Measurements from ENCODE around the gene LSP1.
A peak's percentile ranks its signal among the peaks of the same experiment; 100 is the strongest.
"Not testable (repeated sequence)": the region's sequence is repeated elsewhere in the genome, so short reads cannot be mapped to it uniquely, and the experiment has no call there.

LSP1 gene

GRCh38 chr11:1877211-1878136, 24.6 kb downstream of the LSP1 start:
- no peak for DNase-seq (ENCODE audit: low spot score)

GRCh38 chr11:1878137-1879031, 25.5 kb downstream of the LSP1 start:
- DNase-seq (ENCODE audit: low spot score) = no peak

GRCh38 chr11:1879342-1879940, 26.6 kb downstream of the LSP1 start:
- no peak for DNase-seq (ENCODE audit: low spot score)

- DNase-seq (ENCODE audit: low spot score) = no peak
These were observed 27.2 kb downstream of the LSP1 start for GRCh38 chr11:1879941-1880720.

- DNase-seq (ENCODE audit: low spot score) = no peak
These were observed 28.0 kb downstream of the LSP1 start for GRCh38 chr11:1880746-1881441.

- no peak for DNase-seq (ENCODE audit: low spot score)
These were observed 28.8 kb downstream of the LSP1 start for GRCh38 chr11:1881442-1882264.

GRCh38 chr11:1882265-1883238, 29.7 kb downstream of the LSP1 start:
- DNase-seq (ENCODE audit: low spot score) = peak; percentile 70

GRCh38 chr11:1883346-1884302, 30.7 kb downstream of the LSP1 start:
- no peak for DNase-seq (ENCODE audit: low spot score)

- no peak for DNase-seq (ENCODE audit: low spot score)
These were observed 31.4 kb downstream of the LSP1 start for GRCh38 chr11:1884303-1884700.

GRCh38 chr11:1886551-1886950, 33.7 kb downstream of the LSP1 start:
- not testable (repeated sequence) for DNase-seq (ENCODE audit: low spot score)

GRCh38 chr11:1887451-1888346, 34.8 kb downstream of the LSP1 start:
- DNase-seq (ENCODE audit: low spot score) = no peak

GRCh38 chr11:1888347-1888753, 35.5 kb downstream of the LSP1 start:
- DNase-seq (ENCODE audit: low spot score) = no peak

GRCh38 chr11:1888811-1889210, 35.9 kb downstream of the LSP1 start:
- no peak for DNase-seq (ENCODE audit: low spot score)

GRCh38 chr11:1889224-1889930, 36.5 kb downstream of the LSP1 start:
- no peak for DNase-seq (ENCODE audit: low spot score)

- no peak for DNase-seq (ENCODE audit: low spot score)
These were observed 37.3 kb downstream of the LSP1 start for GRCh38 chr11:1889941-1890855.

Data from Ammon's horn (tissue), 1 donor.